Activated CD8-positive, alpha-beta T cell treated with anti-CD3 and anti-CD28 coated beads for 36 hours (primary cell): ENCODE data around the gene GPR180. TPM values are rescaled to one million over a fixed set of nuclear protein-coding genes. Genes with fewer than 3 reads are reported as not detected.

Experiments
- ATAC-seq: fragments of 200-7000 bp; cut with Tn5 transposase; one replicate; pipeline ENCODE4 v1.10.0; 2021; ENCODE audit warnings: mild to moderate bottlenecking, moderate library complexity
- CTCF ChIA-PET: fragments of 350-600 bp; sonication (Branson Sonifier 250); formaldehyde crosslinking; loops from one replicate; lab custom pipeline; 2021; ENCODE audit warnings: antibody characterized with exemption; lab: Charles Lee
- POLR2A ChIA-PET: fragments of 350-600 bp; sonication (Branson Sonifier 250); formaldehyde crosslinking; loops from one replicate; lab custom pipeline; 2021; ENCODE audit warnings: antibody characterized with exemption; lab: Charles Lee
- DNase-seq: peaks from one replicate; pipeline ENCODE4 v3.0.0-alpha.2; 2020
- H3K27ac Mint-ChIP-seq: one replicate; pipeline ENCODE4 v1.8.0; 2021; ENCODE audit warnings: mild to moderate bottlenecking, mixed read lengths
- H3K27me3 Mint-ChIP-seq: one replicate; pipeline ENCODE4 v1.8.0; 2021; ENCODE audit warnings: mixed read lengths
- H3K36me3 Mint-ChIP-seq: one replicate; pipeline ENCODE4 v1.8.0; 2021; ENCODE audit warnings: low read depth, mixed read lengths
- H3K4me1 Mint-ChIP-seq: one replicate; pipeline ENCODE4 v1.8.0; 2021; ENCODE audit warnings: low read depth, mixed read lengths
- H3K4me3 Mint-ChIP-seq: one replicate; pipeline ENCODE4 v1.8.0; 2021; ENCODE audit warnings: mild to moderate bottlenecking, moderate library complexity, mixed read lengths
- H3K9me3 Mint-ChIP-seq: one replicate; pipeline ENCODE4 v1.8.0; 2021; ENCODE audit warnings: mixed read lengths
- intact Hi-C: fragments of 100-400 bp; cut with micrococcal nuclease; formaldehyde crosslinking; loops from one replicate; pipeline ENCODE4 v1.10.0; 2022
- total RNA-seq, 2 experiments: library from RNA; stranded (reverse); gene quantifications; one replicate each; pipeline ENCODE4 v1.2.3, GENCODE V29; 2021
- TF ChIP-seq, protein P1 (sequence below): fragments of 200-600 bp; IDR thresholded peaks from one replicate; pipeline ENCODE4 v1.8.0; 2022; ENCODE audit warnings: antibody characterized with exemption, mild to moderate bottlenecking

GPR180 gene
- total RNA-seq, 2 experiments from 2014 or later, result 7.5 to 7.7 TPM

DNA sequence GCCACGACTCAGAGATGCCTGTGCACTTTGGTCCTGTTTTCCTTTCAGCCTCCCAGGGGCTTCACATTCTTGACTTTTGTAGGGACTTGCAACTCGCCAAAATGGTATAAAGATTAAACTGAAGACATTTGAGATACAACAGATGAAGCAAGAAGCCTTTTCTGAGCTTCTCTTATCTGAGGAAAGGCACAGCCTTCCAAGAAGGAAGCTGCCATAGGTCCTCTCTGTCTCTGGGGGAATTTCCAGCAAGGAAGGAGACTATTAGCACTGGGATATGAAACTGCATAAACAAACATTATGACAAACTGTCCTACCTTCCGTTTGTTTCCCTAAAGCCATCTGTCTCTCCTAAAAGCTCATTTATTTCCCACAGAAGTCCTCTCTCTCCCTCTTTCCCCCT lies 45.0 kb upstream of the GPR180 start:
- Mint-ChIP-seq H3K27me3 (no peaks in the 10 kb centered on the region), H3K36me3 (peaks cover 10% of the 10 kb centered on the region), H3K4me1 (peaks cover 20% of the 10 kb centered on the region), H3K4me3 (no peak overlapping the region), H3K9me3 (peaks cover 5% of the 10 kb centered on the region), H3K27ac (no peak overlapping the region)
- ChIA-PET CTCF (interaction anchor here (0.8 to 0.9 kb wide), 2 partner anchors 8 to 61 kb away, joined by 3 read pairs; no protein-coding TSS in a partner anchor), POLR2A (interaction anchor here (0.6 to 1.4 kb wide), 2 partner anchors 9 to 30 kb away, joined by 3 to 4 read pairs; no protein-coding TSS in a partner anchor)
- no peak for ATAC-seq
- no peak for DNase-seq
- intact Hi-C loops, result no loop called here
- TF ChIP-seq, protein P1, sequence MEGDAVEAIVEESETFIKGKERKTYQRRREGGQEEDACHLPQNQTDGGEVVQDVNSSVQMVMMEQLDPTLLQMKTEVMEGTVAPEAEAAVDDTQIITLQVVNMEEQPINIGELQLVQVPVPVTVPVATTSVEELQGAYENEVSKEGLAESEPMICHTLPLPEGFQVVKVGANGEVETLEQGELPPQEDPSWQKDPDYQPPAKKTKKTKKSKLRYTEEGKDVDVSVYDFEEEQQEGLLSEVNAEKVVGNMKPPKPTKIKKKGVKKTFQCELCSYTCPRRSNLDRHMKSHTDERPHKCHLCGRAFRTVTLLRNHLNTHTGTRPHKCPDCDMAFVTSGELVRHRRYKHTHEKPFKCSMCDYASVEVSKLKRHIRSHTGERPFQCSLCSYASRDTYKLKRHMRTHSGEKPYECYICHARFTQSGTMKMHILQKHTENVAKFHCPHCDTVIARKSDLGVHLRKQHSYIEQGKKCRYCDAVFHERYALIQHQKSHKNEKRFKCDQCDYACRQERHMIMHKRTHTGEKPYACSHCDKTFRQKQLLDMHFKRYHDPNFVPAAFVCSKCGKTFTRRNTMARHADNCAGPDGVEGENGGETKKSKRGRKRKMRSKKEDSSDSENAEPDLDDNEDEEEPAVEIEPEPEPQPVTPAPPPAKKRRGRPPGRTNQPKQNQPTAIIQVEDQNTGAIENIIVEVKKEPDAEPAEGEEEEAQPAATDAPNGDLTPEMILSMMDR, result no peak

DNA sequence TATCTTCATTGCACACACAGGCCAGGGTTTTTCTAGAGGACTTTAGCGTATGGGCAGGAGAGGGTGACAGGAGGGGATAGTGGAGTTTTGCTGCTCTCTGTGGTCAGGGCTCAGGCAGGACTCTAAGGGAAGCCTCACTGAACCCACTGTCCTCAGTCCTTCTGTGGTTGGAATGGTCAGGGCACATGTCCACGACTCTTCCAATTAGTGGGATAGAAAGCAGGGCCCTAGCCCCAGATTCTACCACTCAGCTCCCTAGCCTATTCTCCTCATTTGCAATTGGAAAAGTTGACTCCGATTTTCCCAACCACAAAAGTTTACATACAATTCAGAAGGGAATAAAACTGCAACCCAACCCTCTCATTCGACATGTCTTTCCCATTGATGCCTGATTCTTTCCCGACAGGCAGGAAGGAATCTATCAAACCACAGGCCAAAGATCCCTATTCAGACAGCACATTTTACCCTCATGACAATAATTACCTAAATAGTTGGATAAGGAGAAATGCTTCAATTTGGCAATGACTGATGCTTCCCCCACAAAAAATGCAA lies 43.9 kb upstream of the GPR180 start:
- Mint-ChIP-seq H3K27me3 (no peaks in the 10 kb centered on the region), H3K27ac (no peak overlapping the region), H3K36me3 (peaks cover 14% of the 10 kb centered on the region), H3K4me1 (peaks cover 20% of the 10 kb centered on the region), H3K9me3 (peaks cover 5% of the 10 kb centered on the region), H3K4me3 (no peak overlapping the region)
- POLR2A ChIA-PET, result no interaction called here
- intact Hi-C loops, result no loop called here
- TF ChIP-seq, protein P1, result no peak
- CTCF ChIA-PET, result no interaction called here
- DNase-seq (no peak), ATAC-seq (no peak)

DNA sequence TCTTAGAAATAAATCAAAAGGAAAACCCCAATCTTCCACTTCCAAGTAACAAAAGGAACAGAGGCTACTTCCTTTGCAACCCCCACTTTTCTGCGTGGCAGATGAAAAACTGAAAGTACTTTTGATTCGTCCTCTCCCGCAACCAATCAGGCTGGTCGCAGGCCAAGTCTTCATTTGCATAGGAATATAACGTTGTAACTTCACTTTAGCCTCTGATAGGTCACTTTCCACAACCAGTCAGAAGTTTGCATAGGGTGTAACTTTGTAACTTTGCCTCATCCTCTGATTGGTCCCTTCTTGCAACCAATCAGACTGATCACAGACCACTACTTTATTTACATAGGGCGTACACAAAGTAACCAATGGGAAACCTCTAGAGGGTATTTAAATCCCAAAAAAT lies 42.9 kb upstream of the GPR180 start:
- Mint-ChIP-seq H3K27me3 (no peaks in the 10 kb centered on the region), H3K4me1 (peaks cover 20% of the 10 kb centered on the region), H3K4me3 (no peak overlapping the region), H3K36me3 (peaks cover 17% of the 10 kb centered on the region), H3K9me3 (peaks cover 5% of the 10 kb centered on the region), H3K27ac (peak overlapping the region; percentile 73)
- ATAC-seq (peak; percentile 87), DNase-seq (peak; percentile 56)
- ChIA-PET POLR2A (no interaction called here), CTCF (no interaction called here)
- TF ChIP-seq, protein P1, result no peak
- intact Hi-C loops, result no loop called here

DNA sequence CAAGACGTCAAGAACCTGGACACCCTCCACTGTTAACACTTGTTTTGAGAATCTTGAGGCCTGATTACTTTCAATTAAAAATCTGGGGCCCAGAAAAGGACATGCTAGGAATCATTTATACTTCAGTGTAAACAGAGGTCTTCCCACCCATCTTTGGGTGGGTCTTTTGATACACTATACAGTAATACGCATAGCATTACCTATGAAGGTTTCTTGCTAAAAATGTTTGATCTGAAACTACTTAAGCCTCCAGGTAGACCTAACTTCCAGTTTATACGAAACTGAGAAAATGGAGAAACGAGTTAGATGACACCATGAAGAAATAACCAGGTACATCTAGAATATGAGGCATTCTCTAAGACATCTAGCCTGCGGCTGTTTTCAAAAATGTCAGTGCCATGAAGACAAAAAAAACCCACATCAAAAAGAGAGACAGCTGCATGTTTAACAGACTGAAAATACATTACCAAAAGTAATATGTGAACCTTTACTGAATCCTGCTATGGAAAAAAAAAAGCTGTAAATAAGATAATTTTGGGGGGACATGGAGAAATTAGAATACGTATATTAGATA lies 42.3 kb upstream of the GPR180 start:
- POLR2A ChIA-PET, result no interaction called here
- intact Hi-C loops, result no loop called here

More for the DNA sequence above, 42.3 kb upstream of the GPR180 start:
- no peak for DNase-seq
- TF ChIP-seq, protein P1, result no peak
- Mint-ChIP-seq H3K36me3 (peaks cover 17% of the 10 kb centered on the region), H3K4me1 (peaks cover 20% of the 10 kb centered on the region), H3K27ac (peak overlapping the region; percentile 73), H3K9me3 (peaks cover 5% of the 10 kb centered on the region), H3K27me3 (no peaks in the 10 kb centered on the region), H3K4me3 (no peak overlapping the region)
- ATAC-seq, result peak; percentile 12
- CTCF ChIA-PET, result interaction anchor here (0.9 to 1.1 kb wide), 2 partner anchors 46 to 54 kb away, joined by 3 read pairs; no protein-coding TSS in a partner anchor
